ENCODE data around the gene PMPCA.
"Not testable (repeated sequence)": the region's sequence is repeated elsewhere in the genome, so short reads cannot be mapped to it uniquely, and the experiment has no call there.

Gene PMPCA

GRCh38 chr9:136394312-136395019, 16.0 kb upstream of the PMPCA start:
- DNase-seq: no peak

- DNase-seq: no peak
These were observed 15.5 kb upstream of the PMPCA start for GRCh38 chr9:136395020-136395340.

GRCh38 chr9:136395345-136396218, 14.9 kb upstream of the PMPCA start:
- no peak for DNase-seq

GRCh38 chr9:136396219-136396515, 14.3 kb upstream of the PMPCA start:
- DNase-seq: no peak

GRCh38 chr9:136397643-136398042, 12.8 kb upstream of the PMPCA start:
- DNase-seq: no peak

- DNase-seq: no peak
These were observed 12.2 kb upstream of the PMPCA start for GRCh38 chr9:136398286-136398685.

GRCh38 chr9:136399176-136400037, 11.1 kb upstream of the PMPCA start:
- peak in 1 of 14 donors; percentile 43 for DNase-seq

- peak in 13 of 14 donors; percentile 10 to 88 (median 68) for DNase-seq
These were observed 10.2 kb upstream of the PMPCA start, which contains the start of gene SNAPC4 for GRCh38 chr9:136400038-136400834. Gene SNAPC4 (minus strand): TSS chr9:136400170. CDS start chr9:136398428, 1,742 bp downstream.

GRCh38 chr9:136401173-136401922, 9.1 kb upstream of the PMPCA start:
- DNase-seq: no peak

GRCh38 chr9:136402067-136402466, 8.4 kb upstream of the PMPCA start:
- no peak for DNase-seq

GRCh38 chr9:136403538-136403914, 6.9 kb upstream of the PMPCA start:
- no peak for DNase-seq

GRCh38 chr9:136403915-136404800, 6.3 kb upstream of the PMPCA start:
- DNase-seq: no peak

GRCh38 chr9:136404801-136405136, 5.7 kb upstream of the PMPCA start:
- DNase-seq: no peak

GRCh38 chr9:136405481-136405880, 5.0 kb upstream of the PMPCA start:
- no peak for DNase-seq

- not testable (repeated sequence) for DNase-seq
These were observed 4.6 kb upstream of the PMPCA start for GRCh38 chr9:136405904-136406303.

GRCh38 chr9:136407061-136407460, 3.4 kb upstream of the PMPCA start:
- not testable (repeated sequence) for DNase-seq

- no peak for DNase-seq
These were observed 2.5 kb upstream of the PMPCA start for GRCh38 chr9:136407911-136408310.

GRCh38 chr9:136409557-136410455, 652 bp upstream of the PMPCA start:
- peak in 6 of 14 donors; percentile 24 to 46 (median 34) for DNase-seq

- DNase-seq: no peak
These were observed 920 bp downstream of the PMPCA start for GRCh38 chr9:136411378-136411777.
